Measurements from ENCODE around the gene C2orf49.
A peak's percentile ranks its signal among the peaks of the same experiment; 100 is the strongest.

C2orf49 gene

DNA sequence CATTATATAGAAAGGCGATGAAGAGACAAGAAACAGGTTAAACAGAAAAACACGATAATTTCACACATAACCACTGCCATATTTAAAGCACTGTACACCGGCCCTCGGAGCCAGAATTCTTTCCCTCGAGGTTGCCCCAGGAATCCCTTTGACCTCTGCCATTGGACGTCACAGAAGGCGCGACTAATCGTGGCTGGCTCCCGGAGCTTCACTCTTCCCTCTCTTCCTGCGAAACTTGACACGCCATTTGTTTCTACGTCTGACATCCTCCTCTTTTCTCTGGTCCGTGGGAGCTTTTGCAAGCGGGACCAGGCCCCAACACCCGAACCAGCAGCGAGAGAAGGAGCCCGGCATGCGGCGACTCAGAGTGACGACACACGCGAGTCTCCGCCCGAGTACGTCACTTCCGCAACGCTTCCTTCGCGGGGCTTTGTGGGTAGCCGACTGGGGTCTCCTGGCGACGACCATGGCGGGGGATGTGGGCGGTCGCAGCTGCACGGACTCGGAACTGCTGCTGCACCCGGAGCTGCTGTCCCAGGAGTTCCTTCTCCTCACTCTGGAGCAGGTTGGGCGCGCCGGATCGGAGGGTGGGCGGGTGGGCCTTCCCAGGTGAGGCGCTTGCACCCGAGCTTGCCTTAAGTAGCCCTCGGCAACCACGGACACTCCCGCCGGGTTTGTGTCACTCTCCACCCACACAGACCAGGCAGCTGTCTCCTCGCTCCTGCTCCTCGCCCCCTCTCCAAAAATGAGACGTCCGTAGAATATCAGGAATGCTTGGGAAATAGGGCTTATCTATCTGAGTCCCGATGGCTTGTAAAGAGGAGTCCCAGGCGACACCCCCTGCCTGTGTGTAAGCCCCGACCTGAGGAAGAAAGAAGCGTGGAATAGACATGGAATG, at the start of gene C2orf49:
C2orf49 (plus strand) TSS at position 419 of the 898 bp plus-strand sequence; CDS start at position 467, 48 bp downstream.
- in situ Hi-C loops (cut with MboI; ENCODE audit: low pct_unique_long_range_greater_than_20kb, low sequenced_read_pairs, unreplicated experiment) = no loop called here
- TF ChIP-seq, protein P1, sequence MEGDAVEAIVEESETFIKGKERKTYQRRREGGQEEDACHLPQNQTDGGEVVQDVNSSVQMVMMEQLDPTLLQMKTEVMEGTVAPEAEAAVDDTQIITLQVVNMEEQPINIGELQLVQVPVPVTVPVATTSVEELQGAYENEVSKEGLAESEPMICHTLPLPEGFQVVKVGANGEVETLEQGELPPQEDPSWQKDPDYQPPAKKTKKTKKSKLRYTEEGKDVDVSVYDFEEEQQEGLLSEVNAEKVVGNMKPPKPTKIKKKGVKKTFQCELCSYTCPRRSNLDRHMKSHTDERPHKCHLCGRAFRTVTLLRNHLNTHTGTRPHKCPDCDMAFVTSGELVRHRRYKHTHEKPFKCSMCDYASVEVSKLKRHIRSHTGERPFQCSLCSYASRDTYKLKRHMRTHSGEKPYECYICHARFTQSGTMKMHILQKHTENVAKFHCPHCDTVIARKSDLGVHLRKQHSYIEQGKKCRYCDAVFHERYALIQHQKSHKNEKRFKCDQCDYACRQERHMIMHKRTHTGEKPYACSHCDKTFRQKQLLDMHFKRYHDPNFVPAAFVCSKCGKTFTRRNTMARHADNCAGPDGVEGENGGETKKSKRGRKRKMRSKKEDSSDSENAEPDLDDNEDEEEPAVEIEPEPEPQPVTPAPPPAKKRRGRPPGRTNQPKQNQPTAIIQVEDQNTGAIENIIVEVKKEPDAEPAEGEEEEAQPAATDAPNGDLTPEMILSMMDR (IDR thresholded peaks at IDR 0.05; ENCODE audit: extremely low read depth, insufficient read depth, missing control alignments) = no peak
- peak; percentile 85 for DNase-seq (ENCODE audit: low spot score)

DNA sequence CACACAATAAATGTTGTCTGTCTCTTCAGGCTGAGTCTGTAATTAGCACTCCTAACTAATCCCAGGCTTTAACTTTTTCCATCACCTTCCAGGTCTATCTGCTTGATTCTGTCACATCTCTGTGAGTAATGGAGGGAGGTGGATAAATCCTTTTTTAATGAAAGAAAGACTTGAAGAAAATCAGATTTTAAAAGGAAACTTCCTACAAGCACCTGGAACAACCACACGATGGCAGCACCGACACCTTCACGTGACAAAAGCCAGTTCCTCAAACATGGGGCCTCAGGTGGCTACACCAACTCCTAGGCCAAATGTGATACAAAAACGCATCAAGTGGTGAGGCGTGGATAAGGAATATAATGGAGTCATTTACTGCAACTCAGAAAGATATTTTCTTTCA, 49.6 kb upstream of the C2orf49 start:
- peak; percentile 37 for DNase-seq (ENCODE audit: low spot score)
- TF ChIP-seq, protein P1 (IDR thresholded peaks at IDR 0.05; ENCODE audit: extremely low read depth, insufficient read depth, missing control alignments) = peak; percentile 44
- in situ Hi-C loops (cut with MboI; ENCODE audit: low pct_unique_long_range_greater_than_20kb, low sequenced_read_pairs, unreplicated experiment) = no loop called here

DNA sequence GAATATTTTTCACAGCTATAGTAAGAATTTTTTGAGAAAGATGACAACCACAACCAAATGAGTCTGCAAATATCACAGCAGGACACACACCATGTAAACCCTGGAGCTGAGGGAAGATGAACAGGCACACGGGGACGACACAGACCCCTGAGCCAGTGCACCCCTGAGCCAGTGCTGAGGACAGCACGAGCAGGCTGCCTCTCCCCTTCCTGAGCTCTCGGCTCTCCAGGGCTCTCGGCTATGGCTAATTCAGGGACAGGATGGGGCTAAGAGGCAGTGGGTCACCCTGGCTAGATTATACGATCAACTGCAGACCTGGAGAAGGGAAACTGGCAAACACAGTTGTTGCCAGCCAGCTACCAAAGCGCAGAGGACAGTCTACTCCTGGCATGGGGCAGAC, 49.2 kb upstream of the C2orf49 start:
- in situ Hi-C loops (cut with MboI; ENCODE audit: low pct_unique_long_range_greater_than_20kb, low sequenced_read_pairs, unreplicated experiment) = no loop called here
- no peak for DNase-seq (ENCODE audit: low spot score)
- TF ChIP-seq, protein P1 (IDR thresholded peaks at IDR 0.05; ENCODE audit: extremely low read depth, insufficient read depth, missing control alignments) = no peak

DNA sequence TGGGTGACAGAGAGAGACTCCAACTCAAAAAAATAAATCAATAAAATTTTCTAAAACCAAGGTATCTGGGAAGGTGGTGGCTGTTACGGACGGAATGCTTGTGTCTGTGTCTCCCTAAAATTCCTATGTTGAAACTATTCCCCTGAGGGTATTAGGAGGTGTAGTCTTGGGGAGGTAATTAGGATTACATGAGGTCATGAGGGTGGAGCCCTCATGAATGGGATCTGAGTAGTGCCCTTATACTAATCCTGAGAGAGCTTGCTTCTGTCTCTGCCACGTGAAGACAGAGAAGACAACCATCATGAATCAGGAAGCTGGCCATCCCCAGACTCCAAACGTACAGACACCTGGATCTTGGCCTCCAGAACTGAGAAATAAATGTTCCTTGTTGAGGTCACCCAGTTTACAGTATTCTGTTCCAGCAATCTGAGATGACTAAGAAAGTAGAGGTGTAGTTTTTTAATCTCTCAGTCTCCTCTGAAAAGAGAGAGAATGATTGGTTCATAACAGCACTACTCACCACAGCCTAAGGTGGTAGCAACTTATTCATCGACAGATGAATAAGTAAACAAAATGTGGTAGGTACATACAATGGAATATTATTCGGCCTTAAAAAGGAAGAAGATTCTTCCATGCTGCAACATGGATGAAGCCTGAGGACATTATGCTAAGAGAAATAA, 46.2 kb upstream of the C2orf49 start:
- in situ Hi-C loops (cut with MboI; ENCODE audit: low pct_unique_long_range_greater_than_20kb, low sequenced_read_pairs, unreplicated experiment) = no loop called here
- TF ChIP-seq, protein P1 (IDR thresholded peaks at IDR 0.05; ENCODE audit: extremely low read depth, insufficient read depth, missing control alignments) = no peak
- DNase-seq (ENCODE audit: low spot score) = no peak

DNA sequence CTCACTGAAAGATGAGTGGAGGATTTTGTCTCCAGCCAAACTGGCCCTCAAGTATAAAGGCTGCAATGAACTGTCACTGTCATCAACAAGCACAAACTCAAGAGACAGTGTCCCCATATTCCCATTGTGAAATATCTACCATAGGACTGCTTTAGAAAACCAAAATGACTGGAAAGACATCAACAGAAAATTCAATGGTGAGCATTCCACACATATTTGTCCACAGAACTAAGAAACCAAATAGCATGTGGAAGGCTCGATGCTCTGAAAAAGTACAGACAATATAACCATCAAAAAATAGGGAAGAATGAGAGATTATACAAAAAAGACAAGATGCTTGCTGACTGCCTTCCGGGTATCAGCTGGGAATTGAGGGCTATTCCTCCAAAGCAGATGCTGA, 45.4 kb upstream of the C2orf49 start:
- in situ Hi-C loops (cut with MboI; ENCODE audit: low pct_unique_long_range_greater_than_20kb, low sequenced_read_pairs, unreplicated experiment) = no loop called here
- TF ChIP-seq, protein P1 (IDR thresholded peaks at IDR 0.05; ENCODE audit: extremely low read depth, insufficient read depth, missing control alignments) = no peak
- DNase-seq (ENCODE audit: low spot score) = no peak

DNA sequence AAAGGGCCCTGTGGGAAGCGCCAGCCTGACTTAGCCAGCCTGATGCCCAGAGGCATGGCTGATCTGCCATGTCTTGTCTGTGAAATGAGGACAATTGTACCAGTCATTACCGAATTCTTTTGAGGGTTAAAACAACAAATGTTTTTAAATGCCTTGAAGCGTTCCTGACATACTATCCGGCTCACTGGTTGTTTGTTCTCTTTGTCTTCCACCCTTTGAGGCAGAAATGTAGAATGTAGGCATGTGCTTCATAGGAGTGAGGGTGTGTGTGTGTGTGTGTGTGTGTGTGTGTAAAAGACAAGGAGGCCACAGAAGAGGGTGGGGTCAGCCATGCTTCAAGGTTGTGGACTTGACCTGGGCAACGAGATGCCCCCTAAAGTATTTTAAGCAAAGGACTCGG, 43.3 kb upstream of the C2orf49 start:
- TF ChIP-seq, protein P1 (IDR thresholded peaks at IDR 0.05; ENCODE audit: extremely low read depth, insufficient read depth, missing control alignments) = no peak
- in situ Hi-C loops (cut with MboI; ENCODE audit: low pct_unique_long_range_greater_than_20kb, low sequenced_read_pairs, unreplicated experiment) = no loop called here
- no peak for DNase-seq (ENCODE audit: low spot score)
